Esophagus muscularis mucosa (tissue), 4 donors: ENCODE results near the gene MSRB2. TPM values are rescaled to one million over a fixed set of nuclear protein-coding genes. Genes with fewer than 3 reads are reported as not detected.
"Not testable (repeated sequence)": the region's sequence is repeated elsewhere in the genome, so short reads cannot be mapped to it uniquely, and the experiment has no call there.

Source experiments
- DNase-seq: peaks from one replicate; pipeline ENCODE4 v3.0.0-alpha.2; 2017; ENCODE audit errors: extremely low spot score
- H3K27ac ChIP-seq, 4 donors: fragments of 200-600 bp; sonication (generic); replicated peaks in 1 of 4; 1 replicate in 3 of 4; 2 replicates in 1 of 4; pipeline ENCODE4 v1.5.1; 2016 to 2019; ENCODE audit warnings: mild to moderate bottlenecking in 1 of 4
- H3K27me3 ChIP-seq, 4 donors: fragments of 200-600 bp; sonication (generic); one replicate each; pipeline versions ENCODE4 v1.5.1 to v1.6.0; 2016 to 2019
- H3K36me3 ChIP-seq, 4 donors: fragments of 200-600 bp; sonication (generic); one replicate each; pipeline ENCODE4 v1.5.1; 2016 to 2019
- H3K4me1 ChIP-seq, 4 donors: fragments of 200-600 bp; sonication (generic); one replicate each; pipeline ENCODE4 v1.5.1; 2016 to 2019
- H3K4me3 ChIP-seq, 4 donors: fragments of 200-600 bp; sonication (generic); 1 replicate in 2 of 4; 2 replicates in 2 of 4; pipeline ENCODE4 v1.5.1; 2016 to 2019; ENCODE audit warnings: mild to moderate bottlenecking in 4 of 4, moderate library complexity in 1 of 4
- H3K9me3 ChIP-seq, 4 donors: fragments of 200-600 bp; sonication (generic); 1 replicate in 3 of 4; 2 replicates in 1 of 4; pipeline ENCODE4 v1.5.1; 2016 to 2019
- EP300 ChIP-seq: sonication (generic); formaldehyde crosslinking; IDR thresholded peaks from one replicate; pipeline ENCODE4 v1.6.1; 2017; ENCODE audit warnings: antibody characterized with exemption
- POLR2A ChIP-seq: fragments of 450-650 bp; IDR thresholded peaks from one replicate; pipeline ENCODE4 v1.6.1; 2017; ENCODE audit warnings: antibody characterized with exemption, moderate library complexity, mild to moderate bottlenecking, low read depth
- POLR2AphosphoS5 ChIP-seq, 2 donors: sonication (generic); formaldehyde crosslinking; IDR thresholded peaks; one replicate each; pipeline ENCODE4 v1.6.1; 2017; ENCODE audit warnings: antibody characterized with exemption in 2 of 2
- WGBS: methylation state at CpG from one replicate; pipeline ENCODE4 v1.1.5; 2018; 5-methylcytosine and 5-hydroxymethylcytosine counted together
- intact Hi-C: fragments of 100-400 bp; cut with DNase I; formaldehyde crosslinking; loops from one replicate; pipeline ENCODE4 v1.15.1; 2023
- total RNA-seq, 4 donors: library from RNA; depleted of rRNA; stranded (reverse); fragments of >200 nt; gene quantifications; one replicate each; pipeline versions ENCODE4 v1.1.0 to v1.2.1, GENCODE V29; 2016
- TF ChIP-seq, protein P1 (sequence below), 3 experiments: fragments of 200-600 bp in 2 of 3; fragments of 450-650 bp in 1 of 3; sonication (generic) in 2 of 3; IDR thresholded peaks; one replicate each; pipeline ENCODE4 v1.5.1; 2017 to 2019; ENCODE audit warnings: antibody characterized with exemption in 3 of 3, mild to moderate bottlenecking in 2 of 3, moderate library complexity in 1 of 3

MSRB2 gene
- total RNA-seq, 4 donors from 2014 or later = 36.0 to 48.6 (median 40.6) TPM

DNA sequence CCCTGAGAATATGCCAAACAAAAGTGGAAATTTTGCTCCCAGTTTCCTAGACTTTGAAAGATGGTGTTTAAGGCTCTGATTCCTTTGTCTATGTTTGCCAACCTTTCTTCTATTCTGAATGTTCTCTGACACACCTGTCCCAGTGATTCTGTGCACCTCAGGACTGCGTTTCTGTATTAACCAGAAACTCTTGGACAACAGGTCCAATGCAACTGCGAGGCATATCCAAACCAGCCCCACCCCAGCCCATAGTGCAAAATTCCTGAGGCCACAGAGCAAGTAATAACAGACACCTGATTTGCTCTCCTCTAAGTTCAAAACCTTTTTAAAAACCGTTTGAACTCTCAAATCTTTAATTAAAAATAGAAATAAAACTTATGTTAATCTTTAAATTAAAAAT lies 37.0 kb upstream of the MSRB2 start:
- Histone ChIP-seq H3K4me3 (no peak overlapping the region), H3K27ac (no peak overlapping the region), H3K9me3 (no peaks in the 10 kb centered on the region), H3K36me3 (no peaks in the 10 kb centered on the region), H3K27me3 (no peaks in the 10 kb centered on the region), H3K4me1 (peaks cover 0 to 5% (median 0%) of the 10 kb centered on the region in 4 donors)
- 68% methylated on average over 3 of the region's 3 CpGs for WGBS
- intact Hi-C loops = loop anchor here (2.0 kb wide), 1 partner anchor 40 kb away; no protein-coding TSS in a partner anchor
- TF ChIP-seq, protein P1, sequence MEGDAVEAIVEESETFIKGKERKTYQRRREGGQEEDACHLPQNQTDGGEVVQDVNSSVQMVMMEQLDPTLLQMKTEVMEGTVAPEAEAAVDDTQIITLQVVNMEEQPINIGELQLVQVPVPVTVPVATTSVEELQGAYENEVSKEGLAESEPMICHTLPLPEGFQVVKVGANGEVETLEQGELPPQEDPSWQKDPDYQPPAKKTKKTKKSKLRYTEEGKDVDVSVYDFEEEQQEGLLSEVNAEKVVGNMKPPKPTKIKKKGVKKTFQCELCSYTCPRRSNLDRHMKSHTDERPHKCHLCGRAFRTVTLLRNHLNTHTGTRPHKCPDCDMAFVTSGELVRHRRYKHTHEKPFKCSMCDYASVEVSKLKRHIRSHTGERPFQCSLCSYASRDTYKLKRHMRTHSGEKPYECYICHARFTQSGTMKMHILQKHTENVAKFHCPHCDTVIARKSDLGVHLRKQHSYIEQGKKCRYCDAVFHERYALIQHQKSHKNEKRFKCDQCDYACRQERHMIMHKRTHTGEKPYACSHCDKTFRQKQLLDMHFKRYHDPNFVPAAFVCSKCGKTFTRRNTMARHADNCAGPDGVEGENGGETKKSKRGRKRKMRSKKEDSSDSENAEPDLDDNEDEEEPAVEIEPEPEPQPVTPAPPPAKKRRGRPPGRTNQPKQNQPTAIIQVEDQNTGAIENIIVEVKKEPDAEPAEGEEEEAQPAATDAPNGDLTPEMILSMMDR (IDR thresholded peaks at IDR 0.05) = no peak
- TF ChIP-seq POLR2A (no peak), EP300 (no peak), POLR2AphosphoS5 (IDR thresholded peaks at IDR 0.05) (no peak)
- no peak for DNase-seq

GRCh38 chr10:23060918-23061317 lies 34.5 kb upstream of the MSRB2 start:
- DNase-seq = peak; percentile 74
- 46% methylated on average over 2 of the region's 2 CpGs for WGBS
- intact Hi-C loops = no loop called here

GRCh38 chr10:23063045-23063972 lies 32.1 kb upstream of the MSRB2 start:
- H3K4me3 ChIP-seq = no peak overlapping the region
- H3K27me3 ChIP-seq = no peaks in the 10 kb centered on the region
- no peaks in the 10 kb centered on the region for H3K36me3 ChIP-seq
- DNase-seq = peak; percentile 45
- intact Hi-C loops = no loop called here
- no peaks in the 10 kb centered on the region for H3K9me3 ChIP-seq
- H3K4me1 ChIP-seq = peaks cover 12 to 24% (median 19%) of the 10 kb centered on the region in 4 donors
- no peak overlapping the region for H3K27ac ChIP-seq
- WGBS = 75% methylated on average over 20 of the region's 20 CpGs
- TF ChIP-seq POLR2A = no peak

More at GRCh38 chr10:23060918-23061317, 34.5 kb upstream of the MSRB2 start:
- H3K27me3 ChIP-seq = no peaks in the 10 kb centered on the region
- TF ChIP-seq EP300 = no peak
- no peak for TF ChIP-seq POLR2A
- H3K36me3 ChIP-seq = no peaks in the 10 kb centered on the region
- H3K4me3 ChIP-seq = no peak overlapping the region
- H3K4me1 ChIP-seq = peaks cover 10 to 19% (median 13%) of the 10 kb centered on the region in 4 donors
- no peaks in the 10 kb centered on the region for H3K9me3 ChIP-seq
- no peak overlapping the region for H3K27ac ChIP-seq

GRCh38 chr10:23063973-23064812 lies 31.2 kb upstream of the MSRB2 start:
- Histone ChIP-seq H3K9me3 (no peaks in the 10 kb centered on the region), H3K27me3 (no peaks in the 10 kb centered on the region), H3K27ac (no peak overlapping the region), H3K36me3 (no peaks in the 10 kb centered on the region), H3K4me3 (no peak overlapping the region), H3K4me1 (peaks cover 12 to 29% (median 21%) of the 10 kb centered on the region in 4 donors)
- WGBS = 80% methylated on average over 20 of the region's 20 CpGs
- intact Hi-C loops = no loop called here
- DNase-seq = no peak
- TF ChIP-seq EP300 = no peak
- no peak for TF ChIP-seq POLR2A
- TF ChIP-seq, protein P1 (IDR thresholded peaks at IDR 0.05) = no peak
- TF ChIP-seq POLR2AphosphoS5 (IDR thresholded peaks at IDR 0.05) = no peak

GRCh38 chr10:23064813-23065114 lies 30.6 kb upstream of the MSRB2 start:
- H3K9me3 ChIP-seq, DNase-seq, H3K27me3 ChIP-seq, H3K36me3 ChIP-seq, H3K4me3 ChIP-seq: not testable (repeated sequence)
- WGBS = 95% methylated on average over 2 of the region's 2 CpGs
- Histone ChIP-seq H3K27ac (peak overlapping the region in 1 of 4 donors; percentile 5), H3K4me1 (peaks cover 12 to 34% (median 21%) of the 10 kb centered on the region in 4 donors)
- intact Hi-C loops = loop anchor here (5.0 kb wide), 1 partner anchor 1072 kb away; no protein-coding TSS in a partner anchor
